Omental fat pad (tissue), 4 donors: ENCODE measurements around the gene PDCD10. TPM values are rescaled to one million over a fixed set of nuclear protein-coding genes. Genes with fewer than 3 reads are reported as not detected.

Source experiments
- ATAC-seq: fragments of 150-250 bp; one replicate; pipeline ENCODE4 v1.9.1; 2016; ENCODE audit warnings: mild to moderate bottlenecking, moderate library complexity; ENCODE audit not compliant: low FRiP score
- DNase-seq: peaks from one replicate; pipeline ENCODE4 v3.0.0-alpha.2; 2019; ENCODE audit warnings: low spot score
- CTCF ChIP-seq, 3 donors: fragments of 450-650 bp; IDR thresholded peaks; one replicate each; pipeline ENCODE4 v1.5.1; 2016 to 2017; ENCODE audit warnings: antibody characterized with exemption in 3 of 3, mild to moderate bottlenecking in 3 of 3, moderate library complexity in 2 of 3
- total RNA-seq, 4 donors: library from RNA; depleted of rRNA; stranded (reverse); fragments of >200 nt; gene quantifications; one replicate each; pipeline ENCODE4 v1.1.0, GENCODE V29; 2016

The PDCD10 gene
- total RNA-seq, 4 donors from 2014 or later, result 46.7 to 66.8 (median 58.0) TPM

GRCh38 chr3:167772992-167773391 is 38.3 kb upstream of the PDCD10 start:
- ATAC-seq (no peak), DNase-seq (no peak)
- TF ChIP-seq CTCF (IDR thresholded peaks at IDR 0.05), result no peak

GRCh38 chr3:167762296-167762695 is 27.6 kb upstream of the PDCD10 start:
- ATAC-seq (no peak), DNase-seq (no peak)
- TF ChIP-seq CTCF (IDR thresholded peaks at IDR 0.05), result no peak

DNA sequence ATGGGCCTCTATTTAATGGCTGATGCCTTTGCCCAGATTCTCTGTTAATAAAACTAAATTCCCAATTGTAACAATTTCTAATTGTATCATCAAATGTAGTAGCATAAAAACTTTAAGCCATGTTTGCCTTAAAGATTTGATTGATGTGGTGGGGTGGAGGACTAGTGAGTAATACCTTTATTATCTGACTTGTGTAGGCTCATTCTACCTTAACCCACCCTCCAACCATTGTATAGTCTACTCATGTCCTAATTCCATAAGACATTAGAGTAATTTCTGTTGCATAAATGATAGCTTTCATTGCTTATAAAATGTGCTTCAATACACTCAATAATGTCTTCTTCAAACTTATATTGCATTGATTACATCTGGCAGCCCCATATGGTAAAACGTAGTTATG is 26.6 kb upstream of the PDCD10 start:
- ATAC-seq (no peak), DNase-seq (no peak)
- TF ChIP-seq CTCF (IDR thresholded peaks at IDR 0.05), result no peak

- no peak for TF ChIP-seq CTCF (IDR thresholded peaks at IDR 0.05)
- ATAC-seq (no peak), DNase-seq (no peak)
Measured at GRCh38 chr3:167754049-167754448, 19.4 kb upstream of the PDCD10 start.

DNA sequence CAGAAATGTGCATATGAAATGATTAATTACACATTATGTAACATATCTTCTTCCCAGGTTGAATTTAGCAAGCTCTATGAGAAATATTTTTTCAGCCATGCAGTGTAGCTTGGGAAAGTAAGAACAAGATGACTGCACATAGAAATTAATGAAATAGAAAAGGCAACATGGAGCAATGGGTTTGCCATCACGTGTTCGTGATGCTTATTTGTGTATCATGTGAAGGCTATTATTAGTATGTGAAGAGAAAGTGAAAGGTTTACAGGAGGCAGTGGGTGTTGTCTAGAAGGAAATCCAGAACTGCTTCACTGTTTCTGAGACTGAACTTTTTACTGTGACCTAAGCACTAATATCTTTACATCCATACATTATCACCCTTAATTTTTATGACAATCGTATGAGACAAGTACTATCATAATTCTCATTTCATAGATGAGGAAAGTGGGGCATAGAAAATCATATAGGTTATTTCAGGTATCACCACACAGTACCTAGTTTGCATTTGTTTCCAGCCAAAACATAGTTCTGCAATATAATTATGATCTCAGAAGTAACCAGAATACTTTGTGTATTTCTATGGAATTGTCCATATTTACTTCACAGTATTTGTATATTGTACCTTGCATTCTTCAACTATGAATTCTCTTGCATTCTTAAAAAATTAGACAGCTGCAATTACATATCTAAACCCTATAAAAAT is 15.7 kb upstream of the PDCD10 start:
- TF ChIP-seq CTCF (IDR thresholded peaks at IDR 0.05), result no peak
- ATAC-seq, result no peak
- DNase-seq, result no peak

DNA sequence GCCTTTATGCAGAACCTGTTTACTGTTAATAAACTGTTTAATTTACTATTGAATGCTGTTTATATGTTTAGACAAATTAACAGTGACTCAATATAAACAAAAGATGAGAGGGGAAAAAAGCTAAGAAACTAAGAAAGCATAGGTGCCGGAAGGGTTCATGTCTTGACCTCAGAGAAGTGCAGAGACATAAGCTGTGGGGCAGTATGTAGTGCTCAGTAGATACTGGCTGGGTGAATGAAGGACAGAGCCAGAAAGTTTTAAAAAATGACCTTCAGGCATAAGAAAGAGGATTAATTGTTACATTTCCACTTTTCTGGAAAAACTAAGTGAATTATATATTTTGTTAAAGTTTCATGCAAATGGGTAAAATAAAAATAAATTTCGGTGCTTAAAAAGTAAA is 15.0 kb upstream of the PDCD10 start:
- no peak for ATAC-seq
- no peak for DNase-seq
- TF ChIP-seq CTCF (IDR thresholded peaks at IDR 0.05), result no peak

- DNase-seq (no peak), ATAC-seq (no peak)
- TF ChIP-seq CTCF (IDR thresholded peaks at IDR 0.05), result no peak
Measured at GRCh38 chr3:167749209-167749608, 14.5 kb upstream of the PDCD10 start.
